Thyroid gland (tissue), 4 donors: ENCODE measurements around the gene MYO1E. TPM values are rescaled to one million over a fixed set of nuclear protein-coding genes. Genes with fewer than 3 reads are reported as not detected.

Experiments
- DNase-seq, 2 donors: peaks; one replicate each; pipeline ENCODE4 v3.0.0-alpha.2; 2019
- H3K27ac ChIP-seq, 3 donors: fragments of 200-600 bp; sonication (generic); 1 replicate in 2 of 3; 2 replicates in 1 of 3; pipeline ENCODE4 v1.5.1; 2016 to 2019; ENCODE audit warnings: mild to moderate bottlenecking in 1 of 3, moderate library complexity in 1 of 3
- H3K27me3 ChIP-seq: fragments of 200-600 bp; sonication (generic); one replicate; pipeline ENCODE4 v1.5.1; 2019
- H3K36me3 ChIP-seq, 2 donors: fragments of 200-600 bp; sonication (generic); one replicate each; pipeline ENCODE4 v1.5.1; 2016 to 2019
- H3K4me1 ChIP-seq, 2 donors: fragments of 200-600 bp; sonication (generic); one replicate each; pipeline ENCODE4 v1.5.1; 2017 to 2019
- H3K4me3 ChIP-seq, 3 donors: fragments of 200-600 bp; sonication (generic); replicated peaks in 1 of 3; 1 replicate in 2 of 3; 2 replicates in 1 of 3; pipeline ENCODE4 v1.5.1; 2016; ENCODE audit warnings: mild to moderate bottlenecking in 1 of 3
- H3K9me3 ChIP-seq: fragments of 200-600 bp; sonication (generic); one replicate; pipeline ENCODE4 v1.5.1; 2017
- CTCF ChIP-seq, 6 experiments: fragments of 200-600 bp in 3 of 6; fragments of 450-650 bp in 3 of 6; sonication (generic) in 3 of 6; IDR thresholded peaks; one replicate each; pipeline ENCODE4 v1.5.1; 2016 to 2019; ENCODE audit warnings: antibody characterized with exemption in 6 of 6, mild to moderate bottlenecking in 2 of 6, inconsistent platforms in 1 of 6, moderate library complexity in 1 of 6
- POLR2A ChIP-seq, 2 donors: fragments of 450-650 bp; IDR thresholded peaks; one replicate each; pipeline ENCODE4 v1.6.1; 2017; ENCODE audit warnings: antibody characterized with exemption in 2 of 2, mild to moderate bottlenecking in 2 of 2, moderate library complexity in 1 of 2
- WGBS, 2 donors: methylation state at CpG; one replicate each; pipeline ENCODE4 v1.1.5; 2017; 5-methylcytosine and 5-hydroxymethylcytosine counted together
- intact Hi-C: fragments of 100-400 bp; cut with DNase I; formaldehyde crosslinking; loops from one replicate; pipeline ENCODE4 v1.15.1; 2023
- total RNA-seq, 4 donors: library from RNA; depleted of rRNA; stranded (reverse); fragments of >200 nt; gene quantifications; one replicate each; pipeline ENCODE4 v1.2.3, GENCODE V29; 2016

The MYO1E gene
- total RNA-seq, 4 donors from 2014 or later: 19.5 to 56.6 (median 34.6) TPM

GRCh38 chr15:59242649-59243048 lies 130.0 kb downstream of the MYO1E start:
- intact Hi-C loops: loop anchor here (10.0 kb wide), 2 partner anchors 132 to 252 kb away; partner anchors contain the start of gene MYO1E
- Histone ChIP-seq H3K4me1 (no peaks in the 10 kb centered on the region), H3K27me3 (no peaks in the 10 kb centered on the region), H3K36me3 (no peaks in the 10 kb centered on the region), H3K9me3 (no peaks in the 10 kb centered on the region), H3K27ac (no peak overlapping the region), H3K4me3 (no peak overlapping the region)
- no peak for TF ChIP-seq CTCF (IDR thresholded peaks at IDR 0.05)
- no peak for TF ChIP-seq POLR2A (IDR thresholded peaks at IDR 0.05)
- WGBS, 2 donors: 92 to 94% methylated on average over 2 of the region's 2 CpGs
- DNase-seq: no peak

GRCh38 chr15:59240036-59240435 lies 132.6 kb downstream of the MYO1E start:
- peaks cover 0 to 4% of the 10 kb centered on the region in 2 donors for H3K4me1 ChIP-seq
- H3K27ac ChIP-seq: no peak overlapping the region
- intact Hi-C loops: loop anchor here (10.0 kb wide), 2 partner anchors 135 to 255 kb away; partner anchors contain the start of gene MYO1E
- no peaks in the 10 kb centered on the region for H3K36me3 ChIP-seq
- TF ChIP-seq CTCF (IDR thresholded peaks at IDR 0.05) (no peak), POLR2A (IDR thresholded peaks at IDR 0.05) (no peak)
- no peaks in the 10 kb centered on the region for H3K9me3 ChIP-seq
- 72 to 83% methylated on average over 5 of the region's 5 CpGs for WGBS, 2 donors
- no peak for DNase-seq
- no peak overlapping the region for H3K4me3 ChIP-seq
- no peaks in the 10 kb centered on the region for H3K27me3 ChIP-seq

GRCh38 chr15:59237924-59238331 lies 134.7 kb downstream of the MYO1E start:
- Histone ChIP-seq H3K4me1 (peaks cover 0 to 4% of the 10 kb centered on the region in 2 donors), H3K27ac (no peak overlapping the region), H3K27me3 (no peaks in the 10 kb centered on the region), H3K9me3 (no peaks in the 10 kb centered on the region), H3K36me3 (no peaks in the 10 kb centered on the region), H3K4me3 (no peak overlapping the region)
- 87 to 88% methylated on average over 5 of the region's 5 CpGs for WGBS, 2 donors
- intact Hi-C loops: no loop called here
- no peak for DNase-seq
- TF ChIP-seq POLR2A (IDR thresholded peaks at IDR 0.05) (no peak), CTCF (IDR thresholded peaks at IDR 0.05) (no peak)

- Histone ChIP-seq H3K27ac (no peak overlapping the region), H3K27me3 (no peaks in the 10 kb centered on the region), H3K4me3 (no peak overlapping the region), H3K36me3 (no peaks in the 10 kb centered on the region), H3K9me3 (no peaks in the 10 kb centered on the region), H3K4me1 (peaks cover 0 to 10% of the 10 kb centered on the region in 2 donors)
- intact Hi-C loops: no loop called here
- no peak for TF ChIP-seq CTCF (IDR thresholded peaks at IDR 0.05)
- TF ChIP-seq POLR2A (IDR thresholded peaks at IDR 0.05): no peak
- DNase-seq: no peak
- WGBS, 2 donors: 85 to 91% methylated on average over 8 of the region's 8 CpGs
These were observed 135.4 kb downstream of the MYO1E start for GRCh38 chr15:59237119-59237855.

- no peak overlapping the region for H3K4me3 ChIP-seq
- no peaks in the 10 kb centered on the region for H3K36me3 ChIP-seq
- DNase-seq: no peak
- H3K27ac ChIP-seq: no peak overlapping the region
- TF ChIP-seq POLR2A (IDR thresholded peaks at IDR 0.05) (no peak), CTCF (IDR thresholded peaks at IDR 0.05) (no peak)
- intact Hi-C loops: no loop called here
- H3K4me1 ChIP-seq: peaks cover 0 to 15% of the 10 kb centered on the region in 2 donors
- no peaks in the 10 kb centered on the region for H3K27me3 ChIP-seq
- H3K9me3 ChIP-seq: no peaks in the 10 kb centered on the region
- 91 to 93% methylated on average over 1 of the region's 1 CpG for WGBS, 2 donors
These were observed 136.3 kb downstream of the MYO1E start for GRCh38 chr15:59236394-59236793.
